Retinal pigment epithelial cell (primary cell): ENCODE results near the gene KIF21B.

Source experiments
- DNase-seq: peaks from one replicate; pipeline ENCODE4 v3.0.0-alpha.2; 2010; ENCODE audit warnings: low read depth
- H3K4me3 ChIP-seq: 2 replicates; pipeline ENCODE4 v1.5.1; 2011; ENCODE audit warnings: mild to moderate bottlenecking, low read length, control low read depth, moderate library complexity
- TF ChIP-seq, protein P1 (sequence below): conservative IDR thresholded peaks from 2 replicates; pipeline ENCODE4 v1.5.1; 2011; ENCODE audit warnings: low read depth, low read length, control low read depth, inconsistent platforms

The KIF21B gene

DNA sequence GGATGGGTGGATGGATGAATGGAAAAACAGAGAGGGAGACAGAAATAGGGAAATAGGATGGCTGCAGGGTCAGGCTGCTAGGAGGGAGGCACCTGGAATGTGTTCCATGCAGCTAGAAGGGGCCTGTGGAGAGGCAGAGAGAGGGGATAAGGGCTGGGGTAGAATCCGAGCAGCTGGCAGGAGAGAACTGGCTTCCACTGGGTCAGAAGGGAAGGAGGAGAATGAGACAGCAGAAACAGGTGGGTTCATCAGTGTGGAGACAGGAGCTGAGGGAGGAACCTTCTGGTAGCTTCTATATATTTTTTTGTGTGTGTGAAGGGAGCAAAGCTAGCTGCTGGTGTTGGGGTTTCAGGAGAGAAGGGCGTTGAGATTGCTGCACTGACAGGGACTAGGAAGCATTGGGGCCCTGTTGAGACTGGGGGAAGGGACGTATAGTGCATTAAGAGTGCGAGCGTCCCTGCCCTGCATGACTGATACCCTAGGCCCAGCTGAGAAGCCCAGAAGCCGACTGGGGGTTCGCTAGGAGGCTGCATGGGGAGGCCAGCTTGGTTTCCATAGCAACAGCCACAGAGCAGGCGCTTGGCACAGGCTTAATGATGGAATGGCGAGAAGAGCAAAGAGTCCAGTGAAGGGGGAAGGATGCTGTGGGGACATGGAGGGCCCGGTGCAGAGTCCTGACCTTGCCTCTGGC lies 14.8 kb upstream of the KIF21B start:
- TF ChIP-seq, protein P1, sequence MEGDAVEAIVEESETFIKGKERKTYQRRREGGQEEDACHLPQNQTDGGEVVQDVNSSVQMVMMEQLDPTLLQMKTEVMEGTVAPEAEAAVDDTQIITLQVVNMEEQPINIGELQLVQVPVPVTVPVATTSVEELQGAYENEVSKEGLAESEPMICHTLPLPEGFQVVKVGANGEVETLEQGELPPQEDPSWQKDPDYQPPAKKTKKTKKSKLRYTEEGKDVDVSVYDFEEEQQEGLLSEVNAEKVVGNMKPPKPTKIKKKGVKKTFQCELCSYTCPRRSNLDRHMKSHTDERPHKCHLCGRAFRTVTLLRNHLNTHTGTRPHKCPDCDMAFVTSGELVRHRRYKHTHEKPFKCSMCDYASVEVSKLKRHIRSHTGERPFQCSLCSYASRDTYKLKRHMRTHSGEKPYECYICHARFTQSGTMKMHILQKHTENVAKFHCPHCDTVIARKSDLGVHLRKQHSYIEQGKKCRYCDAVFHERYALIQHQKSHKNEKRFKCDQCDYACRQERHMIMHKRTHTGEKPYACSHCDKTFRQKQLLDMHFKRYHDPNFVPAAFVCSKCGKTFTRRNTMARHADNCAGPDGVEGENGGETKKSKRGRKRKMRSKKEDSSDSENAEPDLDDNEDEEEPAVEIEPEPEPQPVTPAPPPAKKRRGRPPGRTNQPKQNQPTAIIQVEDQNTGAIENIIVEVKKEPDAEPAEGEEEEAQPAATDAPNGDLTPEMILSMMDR = no peak
- no peak for DNase-seq

DNA sequence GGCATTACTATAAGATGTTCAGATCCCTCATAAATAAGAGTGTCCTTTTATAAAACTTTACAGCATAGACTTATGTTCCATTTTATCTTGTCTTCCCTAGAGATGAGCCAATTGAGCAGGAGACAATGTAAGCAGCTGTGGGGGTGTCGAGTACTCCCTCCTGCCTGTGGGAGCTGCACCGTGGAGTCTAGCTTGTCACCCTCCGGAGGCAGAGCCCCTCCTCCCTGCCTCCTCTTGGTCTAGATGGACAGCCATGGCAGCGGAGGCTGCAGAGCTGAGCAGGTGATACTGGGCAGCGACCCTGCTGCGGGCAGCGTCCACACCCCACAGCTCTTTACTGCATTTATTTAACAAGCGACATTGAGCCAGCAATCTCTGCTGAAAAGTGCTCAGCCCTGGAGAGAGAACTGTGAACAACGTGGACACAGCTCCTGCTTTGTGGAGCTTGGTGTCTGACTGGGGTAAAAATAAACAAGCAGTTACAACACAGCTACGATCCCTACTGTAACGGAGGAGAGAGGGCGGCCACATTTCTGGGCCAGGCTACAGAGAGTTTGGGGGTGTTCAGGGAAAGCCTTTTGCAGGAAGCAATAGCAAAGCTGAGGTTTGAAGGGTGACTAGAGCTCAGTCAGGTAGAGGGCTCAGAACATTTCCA lies 12.8 kb upstream of the KIF21B start:
- DNase-seq = no peak
- no peak overlapping the region for H3K4me3 ChIP-seq
- TF ChIP-seq, protein P1 = no peak

More for the DNA sequence above, 14.8 kb upstream of the KIF21B start:
- H3K4me3 ChIP-seq = no peak overlapping the region

DNA sequence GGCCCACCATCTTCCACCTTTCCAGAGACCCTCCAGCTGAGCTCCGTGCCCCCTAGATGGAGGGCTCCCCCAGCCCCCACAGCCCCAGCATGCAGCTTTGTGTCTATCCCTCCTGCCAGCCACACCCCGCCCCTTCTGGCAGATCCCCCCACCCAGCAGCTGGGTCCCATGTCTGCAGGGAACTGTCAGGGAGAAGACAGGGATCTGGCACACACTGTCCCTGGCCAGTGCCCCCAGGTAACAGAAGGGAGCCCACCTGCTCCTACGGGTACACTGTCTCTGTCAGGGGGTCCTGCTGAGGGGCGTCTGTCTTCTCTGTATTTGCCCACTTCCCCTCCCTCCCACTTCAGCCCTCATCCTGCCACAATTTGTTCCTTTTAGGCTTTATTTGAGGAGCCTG lies 11.2 kb upstream of the KIF21B start:
- TF ChIP-seq, protein P1 = no peak
- no peak for DNase-seq

DNA sequence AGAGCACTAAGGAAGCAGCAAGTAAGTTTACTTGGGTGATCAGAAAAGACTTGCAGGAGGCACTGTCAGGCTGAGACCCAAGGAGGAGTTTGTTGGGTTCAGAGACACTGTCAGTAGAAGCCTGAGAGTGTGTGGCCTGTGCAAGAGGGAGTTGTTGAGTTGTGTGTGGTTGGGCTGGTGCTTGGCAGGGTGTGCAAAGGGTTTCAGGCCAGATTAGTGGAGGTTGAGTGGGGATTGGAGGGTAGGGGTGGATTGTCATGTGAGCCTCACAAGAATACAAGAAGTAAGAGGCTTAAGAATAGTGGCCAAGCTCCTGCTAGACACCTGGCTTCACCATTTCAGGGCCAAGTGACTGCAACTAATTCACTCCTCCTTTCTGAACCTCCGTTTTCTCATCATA lies 8.9 kb upstream of the KIF21B start:
- TF ChIP-seq, protein P1 = no peak

More for the DNA sequence above, 11.2 kb upstream of the KIF21B start:
- H3K4me3 ChIP-seq = no peak overlapping the region

DNA sequence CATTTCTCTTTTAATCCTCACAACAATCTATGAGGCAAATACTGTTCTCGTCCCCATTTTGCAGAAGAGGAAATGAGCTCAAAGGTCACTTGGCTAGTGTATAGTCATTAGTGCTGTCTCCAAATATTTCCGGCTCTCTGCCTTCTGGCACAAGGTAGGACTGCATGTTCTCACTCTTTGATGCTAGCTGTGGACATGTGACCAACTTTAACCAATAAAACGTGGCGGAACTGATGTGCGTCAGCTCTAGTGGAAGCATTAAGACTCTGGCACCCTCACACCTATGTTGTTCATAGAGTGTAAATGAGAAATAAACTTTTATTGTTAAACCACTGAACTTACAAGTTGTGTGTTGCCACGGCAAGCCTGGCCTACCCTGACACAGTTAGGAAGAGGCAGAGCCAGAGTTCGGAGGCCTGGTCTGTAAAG lies 5.0 kb upstream of the KIF21B start:
- no peak overlapping the region for H3K4me3 ChIP-seq
- peak; percentile 68 for DNase-seq
- TF ChIP-seq, protein P1 = no peak

More for the DNA sequence above, 8.9 kb upstream of the KIF21B start:
- no peak overlapping the region for H3K4me3 ChIP-seq
- DNase-seq = no peak

DNA sequence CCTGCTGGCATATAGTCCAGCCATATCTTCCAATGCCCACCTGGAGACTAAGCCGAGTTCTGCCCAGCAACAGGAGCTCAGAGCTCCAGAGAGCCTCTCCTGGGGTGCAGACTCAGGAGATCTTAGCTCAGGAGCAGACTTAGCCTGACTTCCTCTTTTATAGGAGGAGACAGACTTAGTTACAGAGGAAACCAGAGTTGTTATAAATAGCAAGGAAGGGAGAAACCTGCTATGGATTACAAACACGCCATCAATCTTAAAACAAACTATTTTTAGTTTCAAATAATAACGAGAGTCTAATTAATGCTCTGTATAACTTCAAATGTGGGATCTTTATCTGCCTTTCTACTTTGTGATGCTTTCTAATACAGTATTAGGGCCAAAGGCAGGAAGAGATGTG lies 3.3 kb upstream of the KIF21B start:
- TF ChIP-seq, protein P1 = no peak
- no peak for DNase-seq
- no peak overlapping the region for H3K4me3 ChIP-seq

DNA sequence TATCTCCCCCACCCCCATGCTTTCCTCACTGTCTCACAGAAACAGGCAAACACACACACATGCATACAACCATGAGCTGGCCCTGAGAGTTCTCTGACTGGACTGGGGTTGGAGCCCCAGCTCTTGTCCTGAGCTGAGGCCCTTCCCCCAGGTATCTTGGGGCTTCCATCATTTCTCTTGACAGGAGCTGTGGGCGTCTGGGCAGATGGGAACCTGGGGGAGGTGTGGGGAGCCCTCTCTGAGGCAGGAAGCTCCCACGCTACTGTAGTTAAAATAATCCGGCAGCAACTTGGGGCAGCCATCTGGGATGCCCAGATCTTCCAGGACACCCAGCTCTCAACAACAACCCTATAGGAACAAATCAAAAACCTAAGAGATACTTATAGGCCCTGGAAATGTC lies 2.7 kb upstream of the KIF21B start:
- DNase-seq = no peak
- no peak overlapping the region for H3K4me3 ChIP-seq
- TF ChIP-seq, protein P1 = no peak
